Cardiac septum (tissue), 1 donor: Measurements from ENCODE around the gene TMED8. TPM values are rescaled to one million over a fixed set of nuclear protein-coding genes. Genes with fewer than 3 reads are reported as not detected.
"Not testable (repeated sequence)": the region's sequence is repeated elsewhere in the genome, so short reads cannot be mapped to it uniquely, and the experiment has no call there.

Source experiments
- DNase-seq: peaks from one replicate; pipeline ENCODE4 v3.0.0-alpha.2; 2020; ENCODE audit warnings: low spot score
- intact Hi-C: fragments of 100-400 bp; cut with DNase I; formaldehyde crosslinking; loops from one replicate; pipeline ENCODE4 v1.14.0; 2022
- total RNA-seq: library from RNA; stranded (reverse); fragmentation: NEBNext Ultra II Directional; extraction: Animal tissue kit (Norgen Biotek cat#: 25700); gene quantifications from one replicate; pipeline ENCODE4 v1.2.1, GENCODE V29; 2021
- donor health status: DM: no; HTN: no; CAD: no.

TMED8 gene
- total RNA-seq, 1 donor from 2014 or later: 5.6 TPM

- no peak for DNase-seq
- intact Hi-C loops: loop anchor here (5.0 kb wide), 1 partner anchor 52 kb away; the partner anchor contains the start of genes SAMD15 and TMED8
Observed at GRCh38 chr14:77324816-77325745, 51.8 kb downstream of the TMED8 start.

GRCh38 chr14:77324289-77324688, 52.6 kb downstream of the TMED8 start:
- intact Hi-C loops: loop anchor here (5.0 kb wide), 1 partner anchor 53 kb away; the partner anchor contains the start of genes SAMD15 and TMED8
- DNase-seq: no peak

GRCh38 chr14:77323571-77323970, 53.3 kb downstream of the TMED8 start:
- intact Hi-C loops: loop anchor here (5.0 kb wide), 1 partner anchor 54 kb away; the partner anchor contains the start of genes SAMD15 and TMED8
- DNase-seq: no peak

GRCh38 chr14:77322951-77323350, 53.9 kb downstream of the TMED8 start:
- intact Hi-C loops: loop anchor here (5.0 kb wide), 1 partner anchor 54 kb away; the partner anchor contains the start of genes SAMD15 and TMED8
- DNase-seq: no peak

- intact Hi-C loops: loop anchor here (5.0 kb wide), 1 partner anchor 55 kb away; the partner anchor contains the start of genes SAMD15 and TMED8
- DNase-seq: no peak
Observed at GRCh38 chr14:77322250-77322902, 54.5 kb downstream of the TMED8 start.

GRCh38 chr14:77320238-77320935, 56.5 kb downstream of the TMED8 start, which contains the start of gene POMT2:
POMT2 (minus strand) TSS chr14:77320883; CDS start chr14:77320681, 202 bp downstream.
- DNase-seq: peak; percentile 98
- intact Hi-C loops: loop anchor here (2.0 to 5.0 kb wide), 3 partner anchors 57 to 222 kb away; partner anchors contain the start of genes CIPC, SAMD15, TMED8 and VIPAS39

- no peak for DNase-seq
- intact Hi-C loops: loop anchor here (5.0 kb wide), 2 partner anchors 167 to 442 kb away; no protein-coding TSS in a partner anchor
Observed at GRCh38 chr14:77319422-77319821, 57.5 kb downstream of the TMED8 start.

GRCh38 chr14:77318756-77319155, 58.1 kb downstream of the TMED8 start:
- DNase-seq: not testable (repeated sequence)
- intact Hi-C loops: loop anchor here (5.0 kb wide), 2 partner anchors 166 to 441 kb away; no protein-coding TSS in a partner anchor

- no peak for DNase-seq
- intact Hi-C loops: loop anchor here (5.0 kb wide), 2 partner anchors 166 to 441 kb away; no protein-coding TSS in a partner anchor
Observed at GRCh38 chr14:77318006-77318553, 58.8 kb downstream of the TMED8 start.

GRCh38 chr14:77316872-77317301, 60.0 kb downstream of the TMED8 start:
- intact Hi-C loops: loop anchor here (5.0 kb wide), 2 partner anchors 165 to 440 kb away; no protein-coding TSS in a partner anchor
- DNase-seq: no peak

GRCh38 chr14:77316195-77316505, 60.7 kb downstream of the TMED8 start:
- intact Hi-C loops: loop anchor here (5.0 kb wide), 2 partner anchors 164 to 439 kb away; no protein-coding TSS in a partner anchor
- no peak for DNase-seq

GRCh38 chr14:77314539-77315457, 62.1 kb downstream of the TMED8 start:
- no peak for DNase-seq
- intact Hi-C loops: loop anchor here (5.0 kb wide), 2 partner anchors 162 to 437 kb away; no protein-coding TSS in a partner anchor

GRCh38 chr14:77314043-77314442, 62.9 kb downstream of the TMED8 start:
- no peak for DNase-seq
- intact Hi-C loops: no loop called here

- intact Hi-C loops: no loop called here
- DNase-seq: no peak
Observed at GRCh38 chr14:77313371-77313770, 63.5 kb downstream of the TMED8 start.

GRCh38 chr14:77311217-77311616, 65.7 kb downstream of the TMED8 start:
- intact Hi-C loops: no loop called here
- DNase-seq: no peak

GRCh38 chr14:77310026-77310425, 66.9 kb downstream of the TMED8 start:
- intact Hi-C loops: no loop called here
- no peak for DNase-seq

GRCh38 chr14:77309131-77309530, 67.8 kb downstream of the TMED8 start:
- DNase-seq: no peak
- intact Hi-C loops: loop anchor here (10.0 kb wide), 1 partner anchor 236 kb away; no protein-coding TSS in a partner anchor
